Tongue (tissue), 2 donors: Measurements from ENCODE around the gene RMDN3. TPM values are rescaled to one million over a fixed set of nuclear protein-coding genes. Genes with fewer than 3 reads are reported as not detected.

ENCODE experiments used
- DNase-seq: peaks from one replicate; pipeline ENCODE4 v3.0.0-alpha.2; 2015
- total RNA-seq: library from RNA; depleted of rRNA; stranded (reverse); fragments of >200 nt; gene quantifications from one replicate; pipeline ENCODE4 v1.2.3, GENCODE V29; 2014

Gene RMDN3
- total RNA-seq, 1 donor from 2014 or later, result 24.5 TPM

DNA sequence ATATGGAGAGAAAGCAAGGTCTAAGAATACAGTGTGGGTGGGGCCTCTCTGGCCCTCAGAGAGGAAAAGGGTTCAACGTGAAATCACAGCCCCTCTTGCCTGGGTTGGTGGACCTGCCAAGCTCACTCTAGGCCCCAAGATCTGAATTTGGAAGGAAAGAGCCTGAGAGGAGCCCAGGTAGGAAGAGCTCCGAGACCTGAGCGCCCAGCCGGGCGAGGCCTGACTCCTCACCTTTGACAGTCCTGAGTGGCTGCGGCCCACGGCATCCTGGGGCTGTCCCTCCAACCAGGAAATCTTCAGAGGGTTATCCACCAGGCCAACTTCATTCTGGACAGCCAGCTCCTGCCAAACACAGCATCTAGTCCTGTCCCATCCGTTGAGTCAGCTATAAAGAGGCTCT, 18.4 kb upstream of the RMDN3 start:
- DNase-seq, result no peak

DNA sequence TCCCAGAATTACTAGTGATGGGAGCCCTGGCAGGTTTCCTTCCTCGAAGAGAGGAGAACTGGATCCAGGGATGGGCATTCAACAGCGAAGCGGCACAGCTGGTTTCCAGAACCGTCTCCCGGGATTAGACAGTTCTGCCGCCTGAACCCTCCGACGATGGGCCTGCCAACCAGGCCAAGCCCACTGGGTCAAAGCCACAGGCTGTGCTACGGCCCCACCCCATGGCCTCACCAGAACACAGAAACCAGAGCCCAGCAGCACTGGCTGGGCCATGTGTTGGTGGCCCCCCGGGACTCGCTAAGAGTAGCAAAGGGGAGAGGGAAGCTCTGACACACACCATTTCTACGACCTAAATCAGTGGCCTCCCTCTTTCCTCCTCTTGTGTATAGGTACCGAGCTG, 17.0 kb upstream of the RMDN3 start:
- DNase-seq, result no peak

DNA sequence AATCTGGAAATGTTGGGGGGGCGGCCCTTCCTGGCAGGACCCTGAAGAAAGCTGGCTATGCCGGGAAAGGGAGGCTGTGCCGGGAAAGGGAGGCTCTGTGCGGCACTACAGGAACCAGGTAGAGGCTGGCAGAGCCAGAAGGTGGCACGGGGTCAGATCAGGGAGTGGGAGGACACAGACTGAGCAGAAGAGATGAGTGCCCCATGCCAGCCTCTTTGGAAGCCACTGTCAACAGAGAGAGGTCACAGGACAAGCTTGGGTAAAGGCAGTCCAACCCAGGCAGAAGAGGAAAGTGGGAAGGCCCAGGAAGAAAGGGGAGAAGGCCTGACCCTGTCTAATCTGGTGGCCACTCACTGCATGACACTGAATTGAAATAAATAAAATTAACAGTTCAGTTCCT, 16.2 kb upstream of the RMDN3 start:
- DNase-seq, result no peak

DNA sequence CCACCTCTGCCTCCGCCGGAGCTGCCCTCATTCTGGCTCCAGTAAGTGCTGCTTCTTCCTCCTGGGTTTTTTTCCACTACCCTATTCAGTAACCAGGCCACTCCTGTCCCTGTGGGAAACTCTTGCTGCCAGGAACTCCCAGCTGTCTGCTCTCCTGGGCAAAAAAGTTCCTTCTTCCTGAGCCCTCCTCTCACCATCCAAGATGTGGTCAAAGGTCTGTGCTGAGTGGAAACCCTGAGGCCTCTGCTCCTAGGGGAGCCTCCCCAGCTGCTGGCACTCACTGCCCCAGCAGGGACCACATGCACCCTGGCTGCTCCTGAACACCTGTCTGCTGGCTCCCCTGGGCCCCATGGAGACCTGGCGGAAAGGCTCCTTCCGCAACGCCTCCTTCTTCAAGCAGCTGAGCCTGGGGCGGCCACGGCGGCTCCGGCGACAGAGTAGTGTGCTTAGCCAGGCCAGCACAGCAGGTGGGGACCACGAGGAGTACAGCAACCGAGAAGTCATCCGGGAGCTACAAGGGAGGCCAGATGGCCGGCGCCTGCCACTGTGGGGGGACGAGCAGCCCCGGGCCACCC, 15.2 kb upstream of the RMDN3 start:
- DNase-seq, result peak; percentile 53

DNA sequence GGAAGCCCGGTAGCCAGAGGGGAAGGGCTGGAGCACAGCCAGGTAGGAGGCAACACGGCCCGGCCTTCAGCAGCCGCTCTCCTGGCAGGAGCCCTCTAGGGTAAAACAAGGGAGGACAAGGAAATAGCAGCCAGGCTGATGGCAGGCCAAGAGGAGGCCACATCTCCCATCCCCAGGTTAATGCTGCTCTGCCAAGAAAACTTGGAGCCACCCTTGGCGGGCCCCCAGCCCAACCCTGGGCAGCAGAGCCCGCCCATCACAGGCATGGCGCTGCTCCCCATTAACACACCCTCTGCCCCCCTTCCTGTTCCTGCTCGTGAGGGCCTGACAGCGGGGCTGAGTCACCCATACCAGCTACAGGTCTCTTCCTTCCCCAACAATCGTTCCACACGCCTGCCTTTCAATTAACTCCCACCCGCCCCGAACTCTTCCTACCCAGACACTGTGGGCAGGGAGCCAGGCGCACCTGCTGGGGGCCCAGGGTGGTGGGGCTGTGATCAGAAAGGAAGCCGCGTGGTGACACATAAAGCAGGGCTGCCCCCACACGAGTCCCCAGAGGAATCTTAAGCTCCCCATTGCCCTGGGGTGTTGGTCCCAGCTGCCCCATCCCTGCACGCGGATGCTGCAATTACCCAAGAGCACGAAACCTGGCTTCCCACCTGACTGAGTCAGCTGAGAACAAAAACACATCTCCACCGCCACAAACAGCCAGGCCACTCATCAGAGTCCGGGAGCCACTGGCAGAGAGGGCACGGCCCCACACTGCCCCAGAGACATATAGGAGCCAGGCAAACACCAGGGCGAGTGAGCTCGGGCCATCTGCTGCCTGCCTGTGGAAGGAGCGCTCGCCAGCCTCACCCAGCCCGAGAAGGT, 14.5 kb upstream of the RMDN3 start, which contains the start of gene C15orf62:
Gene C15orf62, plus strand, starts transcription at position 707 of the 873 bp plus-strand sequence. CDS start 516 bp downstream, outside the sequence.
- peak; percentile 71 for DNase-seq

DNA sequence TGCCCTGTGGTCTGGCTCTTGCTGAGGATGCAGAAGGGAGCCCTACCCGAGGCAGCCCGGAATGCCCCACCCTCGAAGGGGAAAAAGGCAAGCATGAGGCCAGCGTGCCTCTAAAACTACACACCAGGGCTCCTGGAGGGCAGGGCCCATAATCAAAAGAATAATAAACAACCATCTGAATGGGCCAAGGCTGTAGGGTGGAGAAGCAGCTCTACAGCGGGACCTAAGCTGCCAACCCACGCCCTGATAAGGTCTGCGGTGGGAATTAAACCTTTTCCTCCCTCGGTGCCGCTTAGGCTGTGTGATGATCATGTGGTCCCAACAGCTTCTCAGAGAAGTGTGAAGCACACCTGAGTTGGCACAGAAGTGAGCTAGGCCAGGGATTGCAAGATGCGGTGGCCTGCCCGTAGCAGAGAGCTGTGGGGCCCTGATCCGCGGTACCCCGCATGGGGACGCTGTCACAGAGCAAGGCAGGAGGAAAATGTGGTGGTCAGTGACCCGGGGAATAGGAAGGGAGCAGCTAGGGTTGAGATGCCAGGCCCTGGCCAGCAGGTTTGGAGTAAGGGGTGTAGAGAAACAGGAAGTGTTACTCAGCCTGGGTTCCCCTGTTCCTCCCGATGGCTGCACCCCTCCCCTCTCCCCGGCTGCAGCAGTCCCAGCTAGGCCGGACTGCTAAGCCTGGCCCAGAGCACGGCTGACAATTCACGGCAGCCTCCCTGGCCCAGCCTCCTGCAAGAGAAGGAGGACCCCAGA, 13.6 kb upstream of the RMDN3 start:
- DNase-seq, result no peak

DNA sequence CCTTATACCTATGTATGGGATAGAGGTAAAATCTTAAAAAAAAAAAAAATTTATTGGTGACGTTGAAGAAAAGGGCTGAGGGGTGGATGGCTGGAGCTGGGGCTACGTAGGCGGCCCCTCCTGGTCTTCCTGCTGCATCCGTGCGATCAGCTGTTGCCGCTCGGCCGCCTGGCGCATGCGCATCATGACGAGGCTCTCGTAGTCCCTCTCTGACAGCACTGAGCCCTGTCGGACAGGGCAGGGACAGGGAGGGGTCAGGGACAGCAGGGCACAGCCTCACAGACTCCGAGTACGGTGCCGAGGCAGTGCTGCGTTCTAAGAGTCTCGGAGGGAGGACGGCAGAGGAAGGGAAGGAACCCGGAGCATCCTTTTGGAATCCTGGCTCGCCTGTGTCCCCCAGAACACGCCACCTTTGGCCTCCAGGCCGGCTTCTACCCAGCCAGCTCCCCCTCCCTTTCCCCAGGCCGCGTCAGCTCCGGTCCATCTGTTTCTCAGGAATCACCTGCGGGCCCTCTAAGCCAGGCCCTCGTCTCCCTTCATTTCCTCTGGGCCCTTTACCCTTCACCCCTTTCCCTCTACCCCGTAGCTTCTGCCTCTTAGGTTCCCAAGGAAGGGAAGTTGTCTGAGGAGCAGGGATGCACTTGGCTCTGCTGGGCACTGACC, 12.9 kb upstream of the RMDN3 start:
- no peak for DNase-seq

DNA sequence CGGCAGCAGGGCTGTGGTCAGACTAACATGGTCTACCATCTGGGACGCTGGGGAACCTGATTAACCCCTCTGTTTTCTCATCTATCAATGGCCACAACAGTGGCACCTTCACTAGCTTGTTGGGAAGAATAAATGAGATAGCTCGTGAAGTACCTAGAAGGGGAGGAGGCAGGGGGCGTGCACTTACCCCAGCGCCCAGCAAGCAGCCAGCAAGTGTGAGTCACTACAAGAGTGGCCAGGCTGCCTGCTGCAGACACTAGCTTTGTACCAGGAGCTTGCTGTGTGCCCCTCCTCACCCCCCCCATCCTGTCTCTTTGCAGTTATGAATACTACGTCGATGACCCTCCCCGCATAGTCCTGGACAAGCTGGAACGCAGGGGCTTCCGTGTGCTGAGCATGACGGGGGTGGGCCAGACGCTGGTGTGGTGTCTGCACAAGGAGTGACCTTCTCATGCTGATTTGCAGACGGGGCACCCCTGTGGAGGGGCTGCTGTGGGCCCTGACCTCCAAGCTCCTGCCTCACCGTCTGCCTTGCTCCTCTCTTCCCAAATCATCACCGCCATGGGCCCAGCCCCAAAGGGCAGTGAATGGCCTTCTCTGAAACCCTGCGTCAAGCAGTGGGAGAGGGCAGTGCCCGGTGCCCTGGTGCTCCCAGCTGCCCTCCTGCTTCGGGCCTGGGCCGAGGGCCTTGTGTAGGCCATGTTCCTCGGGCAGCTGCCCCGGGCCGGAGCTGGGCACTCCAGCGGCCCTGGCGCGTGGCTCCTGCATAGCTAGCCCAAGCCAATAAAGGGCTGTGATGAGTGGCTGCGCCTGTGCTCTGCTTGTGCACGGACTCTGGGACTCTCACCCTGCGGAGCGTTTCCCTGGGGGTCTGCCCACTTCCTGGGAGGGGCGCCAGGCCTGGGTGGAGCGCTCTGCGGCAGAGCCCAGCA, 12.1 kb upstream of the RMDN3 start:
- no peak for DNase-seq

DNA sequence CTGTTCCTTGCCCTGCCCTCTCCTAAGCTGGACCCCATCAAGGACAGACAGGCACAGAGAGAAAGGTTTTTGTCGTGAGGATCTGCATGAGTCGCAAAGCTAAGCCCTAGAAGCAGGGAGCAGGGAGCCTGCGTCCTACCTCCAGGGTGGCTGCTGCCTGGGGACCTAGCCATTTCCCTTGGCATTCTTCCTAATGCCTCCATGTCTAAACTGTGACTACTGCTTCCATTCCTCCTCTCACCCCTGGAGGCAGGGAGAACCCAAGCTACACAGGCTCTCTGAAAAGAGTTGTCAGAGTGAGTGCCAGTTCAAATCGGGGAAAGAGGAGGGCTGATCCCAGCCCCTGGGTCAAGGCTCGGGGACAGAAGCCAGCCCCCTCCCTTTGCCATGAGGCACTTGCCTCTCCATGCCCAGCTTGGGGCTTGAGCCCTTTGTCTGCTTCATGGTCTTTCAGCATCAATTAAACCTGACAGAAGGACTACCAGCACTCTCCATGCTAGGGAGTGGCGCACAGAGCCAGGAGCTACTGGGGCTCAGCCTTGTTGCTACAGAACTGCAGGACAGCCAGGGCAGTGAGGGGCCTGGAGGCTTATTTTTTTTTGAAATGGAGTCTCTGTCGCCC, 11.3 kb upstream of the RMDN3 start:
- DNase-seq, result no peak

DNA sequence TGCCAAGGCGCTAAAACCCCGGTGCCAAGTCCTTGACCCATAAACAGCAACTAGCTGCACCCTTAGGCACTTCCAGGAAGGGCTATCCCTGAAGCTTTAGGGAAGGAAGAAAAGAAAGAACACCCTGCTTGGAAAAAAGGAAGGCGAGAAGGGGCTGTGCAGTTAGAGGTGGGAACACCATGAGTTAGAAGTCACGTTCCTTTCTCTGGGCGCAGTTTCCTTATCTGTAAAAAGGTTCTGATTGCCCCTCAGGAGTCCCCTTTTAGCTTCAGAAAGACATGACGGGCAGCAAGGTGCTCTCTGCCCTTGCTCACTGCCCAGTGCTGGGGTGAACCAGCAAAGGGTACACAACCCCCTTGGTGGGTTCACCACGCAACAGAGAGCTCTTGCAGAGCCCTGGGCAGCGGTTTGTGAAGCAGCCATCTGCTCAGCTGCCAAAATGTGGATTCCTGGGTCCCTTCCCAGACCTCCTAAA, 9.6 kb upstream of the RMDN3 start:
- DNase-seq, result peak; percentile 21

DNA sequence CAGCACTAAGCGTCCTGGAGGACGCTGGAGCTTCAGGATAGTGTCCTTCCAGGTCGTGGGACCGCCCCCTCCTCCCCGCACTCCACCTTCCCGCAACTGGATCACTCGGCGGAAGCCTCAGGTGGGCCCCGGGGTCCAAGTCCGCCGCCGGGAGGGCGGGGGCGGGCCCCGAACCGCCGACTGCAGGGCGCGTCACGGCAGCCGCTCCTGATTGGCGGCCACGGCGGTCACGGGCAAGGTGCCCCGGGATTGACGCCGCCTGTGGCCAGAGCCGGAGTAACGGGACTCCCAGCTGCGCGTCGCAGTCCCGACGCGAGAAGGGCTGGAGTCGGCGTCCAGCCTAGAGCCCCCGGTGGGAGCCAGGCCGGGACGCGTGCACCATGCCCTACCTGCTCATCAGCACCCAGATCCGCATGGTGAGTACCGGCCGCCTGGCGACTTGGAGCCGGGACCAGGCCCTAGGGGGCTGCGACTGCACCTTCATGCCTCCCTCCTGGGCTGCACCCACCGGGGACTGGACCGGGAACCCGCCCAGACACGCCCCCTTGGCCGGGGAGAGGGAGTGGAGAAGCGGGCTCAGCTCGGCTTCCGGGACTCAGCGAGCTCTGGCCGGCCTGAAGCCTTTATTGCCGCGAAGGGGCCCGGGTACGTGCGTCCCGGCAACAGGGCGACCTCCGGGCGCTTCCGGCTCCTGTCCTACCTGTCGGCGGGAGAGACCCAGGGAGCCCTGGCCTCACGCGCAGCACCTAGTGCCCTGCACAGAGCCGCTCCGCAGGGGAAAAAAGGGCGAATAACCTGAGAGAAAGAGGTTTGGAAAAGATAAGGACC, 9.0 kb upstream of the RMDN3 start, which contains the start of gene GCHFR:
Gene GCHFR, plus strand, starts transcription at position 268 of the 828 bp plus-strand sequence. Its CDS starts 113 bp downstream, at position 381.
- DNase-seq, result peak; percentile 80

DNA sequence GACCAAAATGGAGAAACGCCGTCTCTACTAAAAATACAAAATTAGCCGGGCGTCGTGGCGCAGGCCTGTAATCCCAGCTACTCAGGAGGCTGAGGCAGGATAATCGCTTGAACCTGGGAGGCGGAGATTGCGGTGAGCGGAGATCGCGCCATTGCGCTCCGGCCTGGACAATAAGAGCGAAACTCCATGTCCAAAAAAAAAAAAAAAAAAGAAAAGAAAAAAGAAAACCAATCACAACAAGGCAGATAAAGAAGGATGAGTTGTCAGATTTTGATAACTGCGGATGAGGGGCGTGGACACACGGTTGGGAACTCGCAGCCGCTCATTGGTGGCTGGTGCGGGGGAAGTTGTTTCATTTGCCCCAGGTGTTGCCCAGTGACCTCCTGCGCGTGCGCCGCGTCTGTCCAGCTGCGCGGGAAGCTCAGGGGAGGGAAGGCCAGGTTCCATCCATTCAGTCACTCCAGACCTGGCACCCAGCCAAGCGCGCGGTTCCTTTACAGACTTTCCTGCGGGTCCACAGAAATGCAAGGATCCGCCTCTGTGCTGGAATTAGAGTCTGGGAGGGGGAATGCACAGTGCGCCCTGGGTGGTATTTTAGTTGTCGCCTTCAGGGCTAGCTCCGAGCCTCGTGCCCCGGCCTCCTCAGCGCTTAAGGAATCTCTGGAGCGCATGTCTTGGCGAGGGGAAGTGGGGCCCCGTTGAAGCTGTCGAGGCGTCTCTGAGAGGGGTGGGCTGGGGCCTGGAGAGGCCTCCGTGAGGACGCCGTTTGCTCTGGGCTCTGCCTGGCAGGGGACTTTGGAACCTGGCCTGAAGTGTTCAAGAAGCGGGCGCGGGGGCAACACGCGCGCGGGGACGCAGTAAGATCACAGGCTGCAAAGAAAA, 8.1 kb upstream of the RMDN3 start:
- DNase-seq, result peak; percentile 86

DNA sequence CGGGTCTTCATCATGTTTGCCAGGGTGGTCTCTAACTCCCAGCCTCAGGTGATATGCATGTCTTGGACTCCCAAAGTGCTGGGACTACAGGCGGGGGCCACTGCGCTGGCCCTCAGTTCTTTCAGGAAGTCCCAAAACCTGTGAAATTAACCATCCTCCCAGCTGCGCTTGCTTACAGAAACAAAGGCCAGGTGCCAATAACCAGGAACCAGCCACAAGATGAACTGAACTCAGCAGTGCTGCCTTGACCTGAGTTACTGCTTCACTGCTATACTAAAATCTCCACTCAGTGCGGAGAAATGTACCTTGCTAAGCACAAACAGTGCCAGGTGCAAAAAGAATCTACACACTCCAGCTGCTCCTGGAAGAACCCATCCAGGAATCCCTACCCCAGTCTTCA, 4.9 kb upstream of the RMDN3 start:
- DNase-seq, result no peak

DNA sequence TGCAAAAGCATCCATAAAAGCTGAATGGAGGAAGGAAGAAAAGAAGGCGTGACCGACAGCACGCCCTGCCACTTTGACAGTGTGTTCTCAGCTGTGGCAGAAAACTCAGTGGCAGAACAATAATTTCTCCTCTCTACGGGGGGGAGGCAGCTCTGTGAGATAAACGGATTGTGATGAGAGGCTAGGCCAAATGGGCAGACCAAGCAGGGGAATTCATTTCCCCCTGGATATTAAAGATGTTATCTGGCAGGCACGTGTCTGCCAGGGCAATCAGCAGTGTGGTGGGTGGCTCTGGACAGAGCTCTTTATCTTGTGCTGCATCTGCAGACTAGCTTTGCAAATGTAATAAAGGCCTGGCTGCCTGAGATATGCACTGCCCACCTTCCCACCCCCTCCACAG, 1.9 kb upstream of the RMDN3 start:
- DNase-seq, result peak; percentile 10

DNA sequence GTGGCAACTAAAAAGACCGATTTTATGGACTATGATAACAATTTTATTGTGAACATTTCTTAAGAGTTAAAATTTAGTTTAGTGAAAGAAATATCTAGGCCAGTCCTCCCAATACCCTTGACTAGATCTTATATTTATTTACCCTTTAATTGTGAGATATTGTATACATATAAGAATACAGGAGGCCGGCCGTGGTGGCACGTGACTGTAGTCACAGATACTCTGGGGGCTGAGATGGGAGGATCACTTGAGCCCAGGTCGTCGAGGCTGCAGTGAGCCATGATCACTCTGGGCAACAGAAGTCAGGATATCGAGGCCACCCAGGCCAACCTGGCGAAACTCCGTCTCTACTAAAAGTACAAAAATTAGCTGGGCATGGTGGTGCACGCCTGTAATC, 756 bp upstream of the RMDN3 start:
- DNase-seq, result no peak

DNA sequence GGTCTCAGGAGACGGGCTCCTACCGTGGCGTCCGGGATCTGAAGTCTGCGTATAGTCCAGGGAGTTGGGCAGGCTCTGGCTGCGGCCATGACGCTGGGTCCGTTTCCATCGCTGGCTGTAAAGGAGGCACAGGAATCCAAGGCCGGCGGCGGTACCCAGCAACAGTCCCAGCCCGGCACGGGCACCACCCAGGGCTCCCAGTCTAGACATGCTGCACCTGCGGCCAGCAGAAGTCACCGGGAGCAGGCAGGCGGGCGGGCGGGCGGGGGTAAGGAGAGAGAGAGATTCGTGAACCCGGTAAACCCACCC, 526 bp downstream of the RMDN3 start:
- no peak for DNase-seq

DNA sequence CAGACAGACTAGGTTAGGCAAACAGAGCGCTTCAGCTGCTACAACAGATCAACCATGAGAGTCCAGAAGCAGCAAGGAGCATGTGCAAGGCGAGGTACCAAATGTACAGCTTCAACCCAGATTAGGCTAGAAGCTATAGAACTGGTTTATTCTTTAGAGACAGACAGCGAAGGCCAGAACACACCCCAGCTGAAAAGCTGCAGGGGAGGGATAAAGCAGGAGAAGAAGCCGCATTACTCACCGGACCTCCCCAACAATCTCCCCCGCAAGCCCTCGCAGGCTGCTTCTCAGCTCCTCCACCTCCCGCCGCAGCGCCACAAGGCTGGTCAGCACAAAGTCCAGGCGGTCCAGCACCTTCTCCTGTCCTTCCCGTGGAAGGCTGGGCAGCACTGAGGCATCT, 3.3 kb downstream of the RMDN3 start:
- DNase-seq, result no peak

DNA sequence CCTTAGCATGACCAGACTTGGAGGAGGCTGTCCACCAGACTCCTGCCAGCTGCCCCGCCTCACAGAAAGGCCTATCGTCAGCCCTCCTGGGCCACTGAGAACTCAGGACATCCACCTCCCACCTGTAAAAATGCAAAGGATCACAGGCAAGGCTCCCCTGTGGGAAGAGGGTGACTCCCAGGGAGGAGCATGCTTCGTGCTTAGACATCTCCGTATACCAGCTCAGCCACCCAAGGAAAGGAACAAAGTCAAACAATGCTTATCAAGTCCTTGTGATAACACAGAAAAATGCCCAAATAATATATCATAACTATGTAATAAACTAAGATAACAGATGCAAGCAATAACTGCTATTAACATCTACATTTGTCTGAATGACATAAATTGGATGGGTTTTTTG, 4.2 kb downstream of the RMDN3 start:
- DNase-seq, result no peak

DNA sequence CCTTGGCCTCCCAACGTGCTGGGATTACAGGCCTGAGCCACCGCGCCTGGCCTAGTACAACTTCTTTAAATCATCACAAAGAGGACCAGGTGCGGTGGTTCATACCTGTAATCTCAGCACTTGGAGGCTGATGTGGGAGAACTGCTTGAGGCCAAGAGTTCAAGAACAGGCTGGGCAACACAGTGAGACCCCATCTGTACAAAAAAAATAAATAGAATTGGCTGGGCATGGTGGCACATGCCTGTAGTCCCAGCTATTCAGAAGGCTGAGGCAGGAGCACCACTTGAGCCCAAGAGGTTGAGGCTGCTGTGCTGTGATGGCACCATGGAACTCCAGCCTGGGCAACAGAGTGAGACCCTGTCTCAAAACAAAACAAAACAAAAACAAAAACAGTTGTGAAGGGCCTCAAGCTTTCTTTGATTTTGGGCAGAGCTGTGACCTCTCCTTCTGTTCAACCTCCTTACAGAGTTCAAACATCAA, 5.9 kb downstream of the RMDN3 start:
- no peak for DNase-seq
